Measurements from ENCODE around the gene ASXL1.

The ASXL1 gene

GRCh38 chr20:32484958-32485769, 127.0 kb downstream of the ASXL1 start:
- Mint-ChIP-seq H3K36me3 (ENCODE audit: insufficient read depth) (peaks cover 9% of the 10 kb centered on the region), H3K4me1 (peaks cover 43% of the 10 kb centered on the region), H3K9me3 (no peaks in the 10 kb centered on the region), H3K4me3 (peak overlapping the region; percentile 92), H3K27ac (ENCODE audit: low read depth) (peak overlapping the region; percentile 77), H3K27me3 (no peaks in the 10 kb centered on the region)
- ATAC-seq (replicated peaks; ENCODE audit: extremely low read depth, poor library complexity, severe bottlenecking) (peak; percentile 87), DNase-seq (ENCODE audit: low spot score in 2 of 2) (peak; percentile 61 to 79)

- Mint-ChIP-seq H3K4me1 (peaks cover 41% of the 10 kb centered on the region), H3K9me3 (no peaks in the 10 kb centered on the region), H3K36me3 (ENCODE audit: insufficient read depth) (peaks cover 9% of the 10 kb centered on the region), H3K4me3 (no peak overlapping the region), H3K27ac (ENCODE audit: low read depth) (peak overlapping the region; percentile 77), H3K27me3 (no peaks in the 10 kb centered on the region)
- ATAC-seq (replicated peaks; ENCODE audit: extremely low read depth, poor library complexity, severe bottlenecking) (no peak), DNase-seq (ENCODE audit: low spot score in 2 of 2) (no peak)
Observed at GRCh38 chr20:32485770-32486478, 127.8 kb downstream of the ASXL1 start.

DNA sequence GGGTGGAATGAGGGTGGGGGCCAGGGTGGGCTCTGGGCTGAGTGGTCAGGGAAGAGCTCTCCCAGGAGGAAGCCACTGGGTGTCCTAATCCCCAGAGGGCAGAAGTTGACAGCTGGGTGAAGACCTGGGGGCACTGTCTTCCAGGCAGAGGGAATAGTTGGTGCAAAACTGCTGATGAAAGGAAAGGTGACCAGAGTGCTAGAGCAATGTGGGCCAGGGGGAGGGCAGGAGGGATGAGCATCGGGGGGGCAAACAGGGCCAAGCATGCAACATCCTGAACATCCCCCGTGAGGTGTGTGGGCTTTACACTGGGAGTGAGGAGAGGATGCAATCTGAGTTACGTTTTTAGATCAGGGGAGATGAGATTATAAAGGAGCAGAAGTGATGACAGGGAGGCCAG, 129.2 kb downstream of the ASXL1 start:
- H3K9me3 Mint-ChIP-seq: no peaks in the 10 kb centered on the region
- H3K4me3 Mint-ChIP-seq: no peak overlapping the region
- H3K36me3 Mint-ChIP-seq (ENCODE audit: insufficient read depth): peaks cover 12% of the 10 kb centered on the region
- peaks cover 52% of the 10 kb centered on the region for H3K4me1 Mint-ChIP-seq
- ATAC-seq (replicated peaks; ENCODE audit: extremely low read depth, poor library complexity, severe bottlenecking) (no peak), DNase-seq (ENCODE audit: low spot score in 2 of 2) (no peak)
- H3K27ac Mint-ChIP-seq (ENCODE audit: low read depth): no peak overlapping the region
- no peaks in the 10 kb centered on the region for H3K27me3 Mint-ChIP-seq

GRCh38 chr20:32488066-32488838, 130.1 kb downstream of the ASXL1 start:
- no peaks in the 10 kb centered on the region for H3K9me3 Mint-ChIP-seq
- peaks cover 53% of the 10 kb centered on the region for H3K4me1 Mint-ChIP-seq
- peaks cover 14% of the 10 kb centered on the region for H3K36me3 Mint-ChIP-seq (ENCODE audit: insufficient read depth)
- H3K27me3 Mint-ChIP-seq: no peaks in the 10 kb centered on the region
- H3K4me3 Mint-ChIP-seq: no peak overlapping the region
- peak overlapping the region; percentile 90 for H3K27ac Mint-ChIP-seq (ENCODE audit: low read depth)
- DNase-seq (ENCODE audit: low spot score in 2 of 2) (no peak), ATAC-seq (replicated peaks; ENCODE audit: extremely low read depth, poor library complexity, severe bottlenecking) (no peak)

Measured in central memory CD8-positive, alpha-beta T cell (primary cell).